Measurements from ENCODE around the gene ANG. TPM values are rescaled to one million over a fixed set of nuclear protein-coding genes. Genes with fewer than 3 reads are reported as not detected.
"Not testable (repeated sequence)": the region's sequence is repeated elsewhere in the genome, so short reads cannot be mapped to it uniquely, and the experiment has no call there.

The ANG gene
- total RNA-seq, 2 donors from 2014 or later = 13.5 to 15.7 TPM

DNA sequence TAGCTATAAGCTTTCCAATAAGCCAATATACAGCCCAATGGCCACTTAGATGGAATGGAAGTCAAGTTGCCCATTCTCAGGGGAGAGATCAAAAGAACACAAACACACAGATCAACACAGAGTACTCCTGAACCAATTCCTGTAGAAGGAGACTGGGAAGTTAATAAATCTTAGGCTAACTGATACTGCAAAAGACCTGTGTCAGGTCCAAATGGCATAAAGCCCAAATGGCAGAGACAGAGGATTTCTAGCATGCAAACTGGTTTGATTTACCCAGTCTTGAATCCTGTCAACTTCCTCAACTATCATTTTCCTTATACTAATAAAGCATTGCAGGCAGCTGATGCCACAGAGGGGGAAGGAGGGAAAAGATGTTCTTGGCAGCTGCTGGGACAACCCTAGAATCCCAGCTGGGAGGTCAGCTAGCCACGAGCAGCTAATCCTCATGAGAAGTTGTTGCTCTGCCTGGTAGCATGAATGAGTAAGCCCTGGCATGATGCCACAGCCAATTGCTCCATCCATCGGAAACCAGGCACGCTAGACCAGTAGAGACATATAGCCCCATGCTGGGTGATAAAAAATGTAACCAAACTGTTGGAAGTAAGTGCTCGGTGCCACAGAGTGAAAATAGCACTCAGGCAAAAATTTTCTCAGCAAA lies 26.2 kb downstream of the ANG start:
- TF ChIP-seq, protein P1, sequence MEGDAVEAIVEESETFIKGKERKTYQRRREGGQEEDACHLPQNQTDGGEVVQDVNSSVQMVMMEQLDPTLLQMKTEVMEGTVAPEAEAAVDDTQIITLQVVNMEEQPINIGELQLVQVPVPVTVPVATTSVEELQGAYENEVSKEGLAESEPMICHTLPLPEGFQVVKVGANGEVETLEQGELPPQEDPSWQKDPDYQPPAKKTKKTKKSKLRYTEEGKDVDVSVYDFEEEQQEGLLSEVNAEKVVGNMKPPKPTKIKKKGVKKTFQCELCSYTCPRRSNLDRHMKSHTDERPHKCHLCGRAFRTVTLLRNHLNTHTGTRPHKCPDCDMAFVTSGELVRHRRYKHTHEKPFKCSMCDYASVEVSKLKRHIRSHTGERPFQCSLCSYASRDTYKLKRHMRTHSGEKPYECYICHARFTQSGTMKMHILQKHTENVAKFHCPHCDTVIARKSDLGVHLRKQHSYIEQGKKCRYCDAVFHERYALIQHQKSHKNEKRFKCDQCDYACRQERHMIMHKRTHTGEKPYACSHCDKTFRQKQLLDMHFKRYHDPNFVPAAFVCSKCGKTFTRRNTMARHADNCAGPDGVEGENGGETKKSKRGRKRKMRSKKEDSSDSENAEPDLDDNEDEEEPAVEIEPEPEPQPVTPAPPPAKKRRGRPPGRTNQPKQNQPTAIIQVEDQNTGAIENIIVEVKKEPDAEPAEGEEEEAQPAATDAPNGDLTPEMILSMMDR (IDR thresholded peaks at IDR 0.05) = no peak
- Histone ChIP-seq H3K27me3 (replicated peaks; ENCODE audit: insufficient read depth) (no peaks in the 10 kb centered on the region), H3K4me3 (no peak overlapping the region), H3K27ac (peak overlapping the region in 1 of 2 donors; percentile 19), H3K36me3 (no peaks in the 10 kb centered on the region), H3K9me3 (no peaks in the 10 kb centered on the region), H3K4me1 (ENCODE audit: control insufficient read depth in 1 of 2, low read depth in 2 of 2) (no peaks in the 10 kb centered on the region)
- ATAC-seq (ENCODE audit: insufficient number of reproducible peaks, low FRiP score, low read depth) (peak; percentile 66), DNase-seq (ENCODE audit: low spot score) (peak; percentile 36)

DNA sequence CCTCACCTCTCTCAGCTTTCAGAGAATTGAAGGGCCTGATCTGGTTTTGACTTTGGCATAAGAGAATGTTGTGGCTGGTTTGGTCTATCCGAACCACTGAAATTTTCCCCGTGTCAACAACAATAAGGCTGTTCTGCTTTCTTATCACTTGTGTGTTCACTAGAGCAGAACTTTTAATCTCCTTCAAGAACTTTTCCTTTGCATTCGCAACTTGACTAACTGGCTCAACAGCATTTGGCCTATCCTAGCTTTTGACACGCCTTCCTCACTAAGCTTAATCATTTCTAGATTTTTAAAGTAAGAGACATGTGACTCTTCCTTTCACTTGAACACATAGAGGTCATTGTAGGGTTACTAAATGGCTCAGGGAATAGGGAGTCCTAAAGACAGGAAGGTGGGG lies 31.2 kb downstream of the ANG start:
- TF ChIP-seq, protein P1 (IDR thresholded peaks at IDR 0.05) = no peak
- ATAC-seq (ENCODE audit: insufficient number of reproducible peaks, low FRiP score, low read depth) (no peak), DNase-seq (ENCODE audit: low spot score) (no peak)
- H3K4me1 ChIP-seq (ENCODE audit: control insufficient read depth in 1 of 2, low read depth in 2 of 2) = no peaks in the 10 kb centered on the region
- no peak overlapping the region for H3K4me3 ChIP-seq
- H3K36me3 ChIP-seq = no peaks in the 10 kb centered on the region
- no peaks in the 10 kb centered on the region for H3K9me3 ChIP-seq
- H3K27me3 ChIP-seq (replicated peaks; ENCODE audit: insufficient read depth) = peaks cover 7% of the 10 kb centered on the region
- H3K27ac ChIP-seq = no peak overlapping the region

DNA sequence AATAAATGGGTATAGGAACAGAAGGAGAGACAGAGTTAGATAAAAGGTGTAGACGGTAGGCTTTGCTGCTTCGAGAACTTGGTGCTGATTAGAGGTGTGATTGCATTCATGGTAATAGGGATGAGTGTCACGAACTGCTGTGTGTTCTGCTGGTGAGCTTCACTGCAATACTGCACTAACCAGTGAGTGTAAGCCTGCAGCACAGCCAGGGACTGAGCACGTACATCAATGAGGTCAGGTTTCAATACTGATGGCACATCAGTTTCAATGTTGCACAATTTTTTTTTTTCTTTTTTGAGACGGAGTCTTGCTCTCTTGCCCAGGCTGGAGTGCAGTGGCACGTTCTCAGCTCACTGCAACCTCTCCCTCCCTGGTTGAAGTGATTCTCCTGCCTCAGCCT lies 32.2 kb downstream of the ANG start:
- TF ChIP-seq, protein P1 (IDR thresholded peaks at IDR 0.05) = no peak
- H3K36me3 ChIP-seq = no peaks in the 10 kb centered on the region
- no peak for ATAC-seq (ENCODE audit: insufficient number of reproducible peaks, low FRiP score, low read depth)
- peaks cover 7% of the 10 kb centered on the region for H3K27me3 ChIP-seq (replicated peaks; ENCODE audit: insufficient read depth)
- no peak for DNase-seq (ENCODE audit: low spot score)
- no peaks in the 10 kb centered on the region for H3K9me3 ChIP-seq
- H3K4me3 ChIP-seq = no peak overlapping the region
- H3K4me1 ChIP-seq (ENCODE audit: control insufficient read depth in 1 of 2, low read depth in 2 of 2) = no peaks in the 10 kb centered on the region
- no peak overlapping the region for H3K27ac ChIP-seq

DNA sequence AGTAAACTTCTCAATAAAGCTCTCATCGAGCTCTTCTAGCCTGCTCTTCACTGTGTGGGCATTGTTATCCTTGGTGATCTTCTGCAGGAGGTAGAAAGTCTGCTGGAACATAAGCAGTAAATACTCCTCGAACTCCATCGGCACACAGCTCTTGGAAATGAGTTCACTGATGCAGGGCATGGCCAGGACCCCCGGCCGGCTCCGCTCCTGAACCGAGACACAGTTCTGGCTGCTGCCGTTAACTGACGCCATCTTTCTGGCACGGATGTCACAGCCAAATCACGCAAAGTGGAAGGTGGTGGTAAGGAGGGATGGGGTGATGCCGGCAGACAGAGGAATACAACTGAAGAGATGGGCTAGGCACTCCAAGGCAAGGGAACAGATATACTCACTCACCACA lies 33.5 kb downstream of the ANG start:
- DNase-seq (ENCODE audit: low spot score) (no peak), ATAC-seq (ENCODE audit: insufficient number of reproducible peaks, low FRiP score, low read depth) (no peak)
- H3K4me1 ChIP-seq (ENCODE audit: control insufficient read depth in 1 of 2, low read depth in 2 of 2) = no peaks in the 10 kb centered on the region
- no peak overlapping the region for H3K4me3 ChIP-seq
- peaks cover 7% of the 10 kb centered on the region for H3K27me3 ChIP-seq (replicated peaks; ENCODE audit: insufficient read depth)
- no peaks in the 10 kb centered on the region for H3K9me3 ChIP-seq
- H3K27ac ChIP-seq = no peak overlapping the region
- no peaks in the 10 kb centered on the region for H3K36me3 ChIP-seq
- TF ChIP-seq, protein P1 (IDR thresholded peaks at IDR 0.05) = no peak

DNA sequence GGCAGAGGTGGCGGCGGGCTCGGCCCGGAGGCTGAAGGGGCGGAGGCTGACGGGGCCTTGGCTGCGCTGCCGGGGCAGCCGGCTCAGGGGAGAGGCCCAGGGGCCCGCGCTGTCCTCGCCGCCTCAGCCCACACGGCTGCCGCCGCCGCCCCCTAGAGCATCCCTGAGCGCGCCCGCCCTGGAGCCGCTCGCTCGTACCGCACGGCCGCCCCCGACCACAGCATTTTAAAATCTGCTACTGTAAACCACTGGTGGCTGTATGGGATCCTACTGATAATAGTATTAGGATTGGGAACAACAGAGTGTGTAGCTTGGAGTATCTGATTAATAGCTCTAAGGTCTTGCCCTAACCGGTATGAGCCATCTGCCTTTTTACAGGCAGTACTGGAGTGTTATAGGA lies 34.9 kb downstream of the ANG start:
- no peaks in the 10 kb centered on the region for H3K36me3 ChIP-seq
- TF ChIP-seq, protein P1 (IDR thresholded peaks at IDR 0.05) = no peak
- ATAC-seq (ENCODE audit: insufficient number of reproducible peaks, low FRiP score, low read depth) (no peak), DNase-seq (ENCODE audit: low spot score) (no peak)
- H3K9me3 ChIP-seq = no peaks in the 10 kb centered on the region
- peak overlapping the region; percentile 35 for H3K4me3 ChIP-seq
- peaks cover 7% of the 10 kb centered on the region for H3K27me3 ChIP-seq (replicated peaks; ENCODE audit: insufficient read depth)
- no peaks in the 10 kb centered on the region for H3K4me1 ChIP-seq (ENCODE audit: control insufficient read depth in 1 of 2, low read depth in 2 of 2)
- no peak overlapping the region for H3K27ac ChIP-seq

DNA sequence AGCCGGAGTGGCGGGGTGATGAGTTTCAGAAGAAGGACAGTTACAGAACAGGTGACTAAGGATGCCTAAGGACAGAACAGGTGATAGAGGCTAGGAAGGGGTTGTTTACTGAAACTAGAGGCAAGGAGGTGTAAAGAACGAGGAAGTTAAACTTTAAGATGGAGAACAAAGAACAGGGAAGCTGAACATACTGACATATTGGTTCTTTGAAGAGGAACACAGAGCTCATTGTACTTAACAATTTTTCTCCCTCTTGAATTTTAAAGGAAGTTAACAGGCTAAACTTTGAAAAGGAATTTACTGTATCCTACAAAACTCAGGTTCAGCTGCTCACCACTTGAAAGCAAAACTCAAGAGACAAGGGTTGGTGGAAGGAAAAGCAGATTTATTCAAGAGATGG lies 37.6 kb downstream of the ANG start:
- H3K36me3 ChIP-seq; H3K9me3 ChIP-seq; H3K27me3 ChIP-seq (replicated peaks; ENCODE audit: insufficient read depth); ATAC-seq (ENCODE audit: insufficient number of reproducible peaks, low FRiP score, low read depth); H3K4me1 ChIP-seq (ENCODE audit: control insufficient read depth in 1 of 2, low read depth in 2 of 2); DNase-seq (ENCODE audit: low spot score); H3K27ac ChIP-seq; H3K4me3 ChIP-seq: not testable (repeated sequence)

Data from thoracic aorta (tissue), 2 donors.